K562 (cell line): ENCODE results near the gene FAM168B. TPM values are rescaled to one million over a fixed set of nuclear protein-coding genes. Genes with fewer than 3 reads are reported as not detected.

Experiments
- ATAC-seq: fragments of 200-7000 bp; cut with Tn5 transposase; 3 replicates; pipeline ENCODE4 v1.9.1; 2020; ENCODE audit warnings: moderate library complexity
- BruUV-seq: library from RNA; stranded (reverse); fragments of 400-500 nt; replicated peaks from 2 replicates; lab custom pipeline; 2021; lab: Mats Ljungman, UMichigan
- CTCF ChIA-PET: fragments of 300-600 bp; formaldehyde crosslinking; extraction: SDS; loops from one replicate; lab custom pipeline; 2021; ENCODE audit warnings: low intra/inter-chr PET ratio; lab: Yijun Ruan, JAX
- POLR2A ChIA-PET: fragments of 300-600, 350-650 bp; sonication (Branson Sonifier 250); formaldehyde crosslinking; extraction: SDS; loops from one replicate; lab custom pipeline; 2021; ENCODE audit warnings: antibody characterized with exemption, inconsistent platforms; lab: Yijun Ruan, JAX
- DNase-seq, 4 experiments: peaks; one replicate each; pipeline versions ENCODE4 v3.0.0 to v3.0.0-alpha.2; 2011 to 2018; ENCODE audit warnings: low spot score in 3 of 4, mixed read lengths in 3 of 4; ENCODE audit errors: extremely low read depth in 1 of 4
- FAIRE-seq: peaks from 2 replicates; lab custom pipeline; 2011; peaks lifted over from hg19 to GRCh38; lab: Jason Lieb, UNC
- H2AFZ ChIP-seq: 2 replicates; pipeline ENCODE4 v1.6.0; 2011; ENCODE audit warnings: low read depth, low read length, control low read depth, inconsistent platforms
- H3K27ac ChIP-seq: fragments of 200-600 bp; 3 replicates; pipeline ENCODE4 v1.8.0; 2011; ENCODE audit warnings: low read depth, mild to moderate bottlenecking, control low read depth, inconsistent platforms, low read length, moderate library complexity, mixed read lengths; ENCODE audit errors: extremely low read depth
- H3K27me3 ChIP-seq, 2 experiments: fragments of 300-600 bp in 1 of 2; 2 replicates in 1 of 2; 3 replicates in 1 of 2; pipeline versions ENCODE4 v1.6.0 to v1.8.0; 2011; ENCODE audit warnings: inconsistent platforms in 2 of 2, low read length in 2 of 2, mild to moderate bottlenecking in 1 of 2, mixed read lengths in 1 of 2, moderate library complexity in 1 of 2; ENCODE audit not compliant: control insufficient read depth in 2 of 2, insufficient read depth in 2 of 2
- H3K36me3 ChIP-seq: fragments of 300-600 bp; 3 replicates; pipeline ENCODE4 v1.8.0; 2011; ENCODE audit warnings: mild to moderate bottlenecking, low read length, inconsistent platforms; ENCODE audit not compliant: control insufficient read depth, insufficient read depth
- H3K4me1 ChIP-seq, 2 experiments: fragments of 200-600 bp in 1 of 2; replicated peaks in 1 of 2; 2 replicates in 1 of 2; 3 replicates in 1 of 2; pipeline versions ENCODE4 v1.5.1 to v1.8.0; 2011; ENCODE audit warnings: inconsistent platforms in 2 of 2, low read length in 2 of 2, mild to moderate bottlenecking in 1 of 2, mixed read lengths in 1 of 2, moderate library complexity in 1 of 2; ENCODE audit not compliant: control insufficient read depth in 2 of 2, insufficient read depth in 2 of 2
- H3K4me2 ChIP-seq: 2 replicates; pipeline ENCODE4 v1.6.1; 2011; ENCODE audit warnings: low read length, control low read depth, inconsistent platforms, mixed read lengths; ENCODE audit not compliant: insufficient read depth
- H3K4me3 ChIP-seq: fragments of 200-600 bp; sonication (generic), shearing (Covaris generic); 2 replicates; pipeline ENCODE4 v1.5.1; 2016; ENCODE audit warnings: control low read depth, inconsistent platforms
- H3K79me2 ChIP-seq: fragments of 200-600 bp; 3 replicates; pipeline ENCODE4 v1.8.0; 2011; ENCODE audit warnings: low read length, inconsistent platforms; ENCODE audit not compliant: control insufficient read depth, insufficient read depth
- H3K9ac ChIP-seq, 2 experiments: 2 replicates each; pipeline versions ENCODE4 v1.6.0 to v1.6.1; 2011; ENCODE audit warnings: low read depth in 2 of 2, low read length in 2 of 2, control low read depth in 1 of 2, inconsistent platforms in 1 of 2, mild to moderate bottlenecking in 1 of 2, mixed read lengths in 1 of 2; ENCODE audit not compliant: insufficient read depth in 1 of 2
- H3K9me1 ChIP-seq: one replicate; pipeline ENCODE4 v1.6.0; 2011; ENCODE audit warnings: inconsistent platforms, mild to moderate bottlenecking, low read length, moderate library complexity; ENCODE audit not compliant: control insufficient read depth, insufficient read depth
- H3K9me3 ChIP-seq: replicated peaks from 2 replicates; pipeline ENCODE4 v1.5.1; 2011; ENCODE audit warnings: low read depth, low read length, inconsistent platforms; ENCODE audit not compliant: control insufficient read depth, insufficient read depth
- H4K20me1 ChIP-seq: replicated peaks from 2 replicates; pipeline ENCODE4 v1.6.1; 2011; ENCODE audit warnings: low read length, inconsistent platforms, mixed read lengths; ENCODE audit not compliant: control insufficient read depth, insufficient read depth
- C11orf30 ChIP-seq: fragments of 450-650 bp; IDR thresholded peaks from 2 replicates; pipeline ENCODE4 v1.6.1; 2016; ENCODE audit warnings: low read depth, mild to moderate bottlenecking
- E2F3 ChIP-seq: fragments of 250-450 bp; sonication (Bioruptor Pico); IDR thresholded peaks from 2 replicates; pipeline ENCODE4 v1.4.0; 2020; ENCODE audit warnings: mild to moderate bottlenecking
- FOXJ2 ChIP-seq: fragments of 200-800 bp; sonication (Bioruptor generic); IDR thresholded peaks from 2 replicates; pipeline ENCODE4 v1.6.1; 2016; ENCODE audit warnings: missing genetic modification characterization, missing compliant biosample characterization
- HNRNPUL1 ChIP-seq: fragments of 200-400 bp; formaldehyde crosslinking; IDR thresholded peaks from 2 replicates; pipeline ENCODE4 v1.6.1; 2017; ENCODE audit warnings: low read length
- MAFF ChIP-seq: IDR thresholded peaks from 2 replicates; pipeline ENCODE4 v1.6.1; 2012; ENCODE audit warnings: low read length, improper control_type of control experiment
- MAFG ChIP-seq: fragments of 450-650 bp; conservative IDR thresholded peaks from 2 replicates; pipeline ENCODE4 v1.6.1; 2016; ENCODE audit warnings: missing genetic modification characterization, missing compliant biosample characterization
- MCM7 ChIP-seq, 2 experiments: fragments of 450-650 bp; IDR thresholded peaks; 2 replicates each; pipeline ENCODE4 v1.6.1; 2016 to 2018
- MTF1 ChIP-seq: fragments of 250-450 bp; sonication (Bioruptor Pico); IDR thresholded peaks from 2 replicates; pipeline ENCODE4 v1.9.0; 2021; ENCODE audit warnings: moderate library complexity, mild to moderate bottlenecking, inconsistent platforms, borderline replicate concordance
- PTTG1 ChIP-seq: fragments of 450-650 bp; IDR thresholded peaks from 2 replicates; pipeline ENCODE4 v1.6.1; 2016; ENCODE audit warnings: low read depth, mild to moderate bottlenecking, missing genetic modification characterization, missing compliant biosample characterization
- RBM22 ChIP-seq: fragments of 200-400 bp; formaldehyde crosslinking; IDR thresholded peaks from 2 replicates; pipeline ENCODE4 v1.6.1; 2018; ENCODE audit warnings: low read length, low read depth; ENCODE audit not compliant: poor library complexity, severe bottlenecking
- SIRT6 ChIP-seq: IDR thresholded peaks from one replicate; pipeline ENCODE4 v1.6.1; 2012; ENCODE audit warnings: low read depth, mild to moderate bottlenecking, control low read depth, inconsistent platforms, low read length, moderate library complexity
- YBX1 ChIP-seq: fragments of 450-650 bp; IDR thresholded peaks from 2 replicates; pipeline ENCODE4 v1.7.1; 2016; ENCODE audit warnings: mild to moderate bottlenecking
- ZBTB17 ChIP-seq: fragments of 450-650 bp; formaldehyde crosslinking; IDR thresholded peaks from 2 replicates; pipeline ENCODE4 v1.4.0; 2020; ENCODE audit warnings: mild to moderate bottlenecking
- ZNF133 ChIP-seq: fragments of 250-450 bp; sonication (Bioruptor Pico); IDR thresholded peaks from 2 replicates; pipeline ENCODE4 v1.4.0; 2020; ENCODE audit warnings: mild to moderate bottlenecking
- ZNF316 ChIP-seq: fragments of 450-650 bp; IDR thresholded peaks from 2 replicates; pipeline ENCODE4 v1.6.1; 2016
- WGBS: fragments of 100-300 bp; shearing (Covaris generic); methylation state at CpG from one replicate; pipeline ENCODE4 v1.1.6; 2016; ENCODE audit warnings: low coverage, mixed read lengths; ENCODE audit not compliant: insufficient coverage; ENCODE audit errors: missing lambda C conversion rate; 5-methylcytosine and 5-hydroxymethylcytosine counted together
- in situ Hi-C: fragments of 300-500 bp; cut with MboI; formaldehyde crosslinking; loops from 4 replicates; pipeline ENCODE4 v1.15.0; 2018; ENCODE audit warnings: inconsistent platforms, mixed read lengths
- intact Hi-C: fragments of 100-400 bp; cut with micrococcal nuclease; formaldehyde crosslinking; loops from 2 replicates; pipeline ENCODE4 v1.14.2; 2022
- polyA plus RNA-seq, 8 experiments: library from polyadenylated mRNA; depleted of rRNA in 4 of 8; stranded (reverse) in 5 of 8; unstranded in 3 of 8; fragments of >200 nt; fragmentation: Nextera tagmentation in 2 of 8; fragmentation: Illumina TruSeq in 1 of 8; extraction: Ambion mirVana in 2 of 8; extraction: Trizol in 1 of 8; gene quantifications; 2 replicates each; pipeline versions ENCODE4 v1.2.1 to v1.2.3, GENCODE V29; 2011 to 2014; ENCODE audit warnings: inconsistent platforms in 1 of 8, missing spikeins in 1 of 8
- total RNA-seq, 7 experiments: library from RNA; depleted of rRNA in 6 of 7; stranded (reverse); fragments of >200 nt in 6 of 7; fragmentation: Illumina TruSeq in 2 of 7; extraction: Trizol in 2 of 7; gene quantifications; 2 replicates each; pipeline versions ENCODE4 v1.2.1 to v1.2.3, GENCODE V29; 2011 to 2021; ENCODE audit warnings: low replicate concordance in 1 of 7
- TF ChIP-seq, protein P1 (sequence below), 2 experiments: fragments of 200-800 bp in 1 of 2; sonication (Bioruptor generic) in 1 of 2; sonication (generic) in 1 of 2; formaldehyde crosslinking in 1 of 2; IDR thresholded peaks in 1 of 2; conservative IDR thresholded peaks in 1 of 2; 2 replicates each; pipeline versions ENCODE4 v1.5.0 to v1.6.1; 2016 to 2020; ENCODE audit warnings: missing compliant biosample characterization in 1 of 2, missing genetic modification characterization in 1 of 2, missing genetic modification reagents in 1 of 2
- TF ChIP-seq, protein P2 (sequence below): fragments of 450-650 bp; IDR thresholded peaks from 2 replicates; pipeline ENCODE4 v1.6.1; 2016; ENCODE audit warnings: antibody characterized with exemption
- TF ChIP-seq, protein P3 (sequence below): fragments of 450-650 bp; IDR thresholded peaks from 2 replicates; pipeline ENCODE4 v1.6.1; 2016; ENCODE audit warnings: missing biosample characterization, missing genetic modification characterization

FAM168B gene
- total and polyA plus RNA-seq, 9 of the 15 experiments (the other 6 are each of a cell fraction or from before 2014, with no cell fraction given), result 3.3 to 76.0 (median 46.1) TPM

DNA sequence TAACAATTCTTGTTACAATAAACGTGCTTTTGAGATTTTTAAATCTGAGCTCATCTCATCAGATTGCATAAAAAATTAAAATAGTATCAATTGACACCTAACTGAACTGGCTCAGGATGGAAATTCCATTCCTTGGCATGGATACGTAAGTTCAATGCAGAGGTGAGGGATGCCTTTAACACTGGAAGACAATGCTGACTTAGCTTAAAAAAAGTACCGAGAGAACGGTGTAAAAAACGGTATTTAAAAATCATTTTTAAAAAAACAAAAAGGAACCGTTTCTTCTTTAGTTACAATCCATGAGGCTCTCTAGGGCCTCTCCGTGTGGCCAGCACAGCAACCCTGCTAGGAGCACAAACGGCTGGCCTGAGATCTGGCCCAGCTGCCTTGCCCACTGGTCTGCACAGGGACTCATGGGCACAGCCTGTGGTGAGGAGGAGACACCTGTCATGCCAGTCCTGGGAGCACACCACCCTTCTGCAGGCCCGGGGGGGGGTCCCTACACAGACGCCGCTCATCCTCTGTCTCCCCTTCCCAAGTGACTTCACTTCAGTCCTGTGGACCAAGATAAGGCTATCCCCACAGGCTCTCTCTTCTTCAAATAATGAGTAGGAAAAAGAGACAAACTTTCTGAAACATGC, 45.2 kb downstream of the FAM168B start:
- Histone ChIP-seq H3K4me1 (peaks cover 0 to 18% of the 10 kb centered on the region in 2 experiments; a peak in 1 of 5 replicates), H3K9me3 (no peaks in the 10 kb centered on the region), H3K36me3 (peaks cover 65% of the 10 kb centered on the region), H3K79me2 (no peaks in the 10 kb centered on the region), H3K9ac (no peak overlapping the region; a peak in 1 of 4 replicates), H3K4me2 (no peak overlapping the region), H3K27ac (no peak overlapping the region), H2AFZ (no peak overlapping the region), H4K20me1 (peaks cover 11% of the 10 kb centered on the region), H3K9me1 (peaks cover 4% of the 10 kb centered on the region), H3K4me3 (no peak overlapping the region), H3K27me3 (no peaks in the 10 kb centered on the region)
- no peak for ATAC-seq
- in situ Hi-C loops, result no loop called here
- FAIRE-seq, result no peak
- ChIA-PET POLR2A (interaction anchor here (0.6 to 1.9 kb wide), 3 partner anchors 10 to 19 kb away, joined by 3 to 4 read pairs (median 3); no protein-coding TSS in a partner anchor), CTCF (no interaction called here)
- 80% methylated on average over 11 of the region's 11 CpGs for WGBS
- TF ChIP-seq MTF1 (CRISPR knock-in tag), result no peak
- TF ChIP-seq RBM22, result no peak
- TF ChIP-seq, protein P1, sequence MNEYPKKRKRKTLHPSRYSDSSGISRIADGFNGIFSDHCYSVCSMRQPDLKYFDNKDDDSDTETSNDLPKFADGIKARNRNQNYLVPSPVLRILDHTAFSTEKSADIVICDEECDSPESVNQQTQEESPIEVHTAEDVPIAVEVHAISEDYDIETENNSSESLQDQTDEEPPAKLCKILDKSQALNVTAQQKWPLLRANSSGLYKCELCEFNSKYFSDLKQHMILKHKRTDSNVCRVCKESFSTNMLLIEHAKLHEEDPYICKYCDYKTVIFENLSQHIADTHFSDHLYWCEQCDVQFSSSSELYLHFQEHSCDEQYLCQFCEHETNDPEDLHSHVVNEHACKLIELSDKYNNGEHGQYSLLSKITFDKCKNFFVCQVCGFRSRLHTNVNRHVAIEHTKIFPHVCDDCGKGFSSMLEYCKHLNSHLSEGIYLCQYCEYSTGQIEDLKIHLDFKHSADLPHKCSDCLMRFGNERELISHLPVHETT (CRISPR knock-in tag; conservative IDR thresholded peaks at IDR 0.05 in 1 of 2, IDR thresholded peaks at IDR 0.05 in 1 of 2), result no peak
- no peak for TF ChIP-seq ZBTB17 (CRISPR knock-in tag)
- TF ChIP-seq, protein P2, sequence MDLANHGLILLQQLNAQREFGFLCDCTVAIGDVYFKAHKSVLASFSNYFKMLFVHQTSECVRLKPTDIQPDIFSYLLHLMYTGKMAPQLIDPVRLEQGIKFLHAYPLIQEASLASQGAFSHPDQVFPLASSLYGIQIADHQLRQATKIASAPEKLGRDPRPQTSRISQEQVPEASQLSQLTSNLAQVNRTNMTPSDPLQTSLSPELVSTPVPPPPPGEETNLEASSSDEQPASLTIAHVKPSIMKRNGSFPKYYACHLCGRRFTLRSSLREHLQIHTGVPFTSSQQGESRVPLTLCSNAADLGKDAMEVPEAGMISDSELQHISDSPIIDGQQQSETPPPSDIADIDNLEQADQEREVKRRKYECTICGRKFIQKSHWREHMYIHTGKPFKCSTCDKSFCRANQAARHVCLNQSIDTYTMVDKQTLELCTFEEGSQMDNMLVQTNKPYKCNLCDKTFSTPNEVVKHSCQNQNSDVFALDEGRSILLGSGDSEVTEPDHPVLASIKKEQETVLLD, result no peak
- no peak for TF ChIP-seq YBX1
- TF ChIP-seq HNRNPUL1, result no peak
- TF ChIP-seq MAFF, result peak; percentile 41
- no peak for TF ChIP-seq PTTG1 (tag)
- no peak for TF ChIP-seq FOXJ2 (tag)
- TF ChIP-seq C11orf30, result peak; percentile 63
- no peak for TF ChIP-seq E2F3 (CRISPR knock-in tag)
- no peak for TF ChIP-seq ZNF133 (CRISPR knock-in tag)
- peak; percentile 76 for TF ChIP-seq ZNF316
- TF ChIP-seq MCM7 (IDR thresholded peaks at IDR 0.05), result no peak
- TF ChIP-seq, protein P3, sequence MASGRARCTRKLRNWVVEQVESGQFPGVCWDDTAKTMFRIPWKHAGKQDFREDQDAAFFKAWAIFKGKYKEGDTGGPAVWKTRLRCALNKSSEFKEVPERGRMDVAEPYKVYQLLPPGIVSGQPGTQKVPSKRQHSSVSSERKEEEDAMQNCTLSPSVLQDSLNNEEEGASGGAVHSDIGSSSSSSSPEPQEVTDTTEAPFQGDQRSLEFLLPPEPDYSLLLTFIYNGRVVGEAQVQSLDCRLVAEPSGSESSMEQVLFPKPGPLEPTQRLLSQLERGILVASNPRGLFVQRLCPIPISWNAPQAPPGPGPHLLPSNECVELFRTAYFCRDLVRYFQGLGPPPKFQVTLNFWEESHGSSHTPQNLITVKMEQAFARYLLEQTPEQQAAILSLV (tag), result no peak
- TF ChIP-seq SIRT6, result no peak
- peak; percentile 54 for TF ChIP-seq MAFG (tag)
- BruUV-seq, result no TSS peak
- intact Hi-C loops, result no loop called here
- no peak for DNase-seq
